ENCODE data around the gene COX7B.
A peak's percentile ranks its signal among the peaks of the same experiment; 100 is the strongest.

DNA sequence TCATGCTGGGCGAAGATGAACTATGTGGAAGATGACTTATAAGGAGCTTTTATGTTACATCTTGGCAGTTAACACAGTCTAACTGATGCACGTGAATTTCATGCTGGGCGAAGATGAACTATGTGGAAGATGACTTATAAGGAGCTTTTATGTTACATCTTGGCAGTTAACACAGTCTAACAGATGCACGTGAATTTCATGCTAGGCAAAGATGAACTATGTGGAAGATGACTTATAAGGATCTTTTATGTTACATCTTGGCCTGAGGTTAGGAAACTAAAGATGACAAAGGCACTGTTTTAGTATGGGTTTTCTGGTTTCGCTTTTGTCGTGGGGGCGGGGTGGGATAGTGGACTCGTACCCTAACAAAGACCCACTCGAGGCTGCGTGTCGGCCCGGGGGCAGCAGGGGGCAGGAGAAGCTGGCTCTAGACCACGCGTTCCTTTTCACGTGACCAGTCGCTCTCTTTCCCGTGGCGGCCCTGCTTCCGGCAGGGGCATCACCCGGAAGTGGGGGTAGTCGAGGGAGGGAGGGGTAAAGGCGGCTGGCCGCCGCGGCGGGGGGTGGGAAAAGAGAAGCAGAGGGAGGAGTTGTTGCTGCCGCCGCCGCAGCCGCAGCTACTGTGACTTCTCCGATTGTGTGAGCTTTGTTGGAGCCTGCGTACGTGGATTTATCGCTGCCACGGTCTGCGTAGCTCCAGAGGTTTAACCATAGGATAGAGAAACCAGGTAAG, 11.0 kb downstream of the COX7B start, which contains the start of gene ATP7A:
- TF ChIP-seq, protein P1, sequence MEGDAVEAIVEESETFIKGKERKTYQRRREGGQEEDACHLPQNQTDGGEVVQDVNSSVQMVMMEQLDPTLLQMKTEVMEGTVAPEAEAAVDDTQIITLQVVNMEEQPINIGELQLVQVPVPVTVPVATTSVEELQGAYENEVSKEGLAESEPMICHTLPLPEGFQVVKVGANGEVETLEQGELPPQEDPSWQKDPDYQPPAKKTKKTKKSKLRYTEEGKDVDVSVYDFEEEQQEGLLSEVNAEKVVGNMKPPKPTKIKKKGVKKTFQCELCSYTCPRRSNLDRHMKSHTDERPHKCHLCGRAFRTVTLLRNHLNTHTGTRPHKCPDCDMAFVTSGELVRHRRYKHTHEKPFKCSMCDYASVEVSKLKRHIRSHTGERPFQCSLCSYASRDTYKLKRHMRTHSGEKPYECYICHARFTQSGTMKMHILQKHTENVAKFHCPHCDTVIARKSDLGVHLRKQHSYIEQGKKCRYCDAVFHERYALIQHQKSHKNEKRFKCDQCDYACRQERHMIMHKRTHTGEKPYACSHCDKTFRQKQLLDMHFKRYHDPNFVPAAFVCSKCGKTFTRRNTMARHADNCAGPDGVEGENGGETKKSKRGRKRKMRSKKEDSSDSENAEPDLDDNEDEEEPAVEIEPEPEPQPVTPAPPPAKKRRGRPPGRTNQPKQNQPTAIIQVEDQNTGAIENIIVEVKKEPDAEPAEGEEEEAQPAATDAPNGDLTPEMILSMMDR (optimal IDR thresholded peaks at IDR 0.05 in 1 of 3, IDR thresholded peaks at IDR 0.05 in 1 of 3, conservative IDR thresholded peaks at IDR 0.05 in 1 of 3; ENCODE audit: extremely low read depth in 1 of 3, insufficient read depth in 2 of 3, low read length in 3 of 3), result peak; percentile 20 to 71 (median 45)
- TF ChIP-seq EZH2 (IDR thresholded peaks at IDR 0.05; ENCODE audit: low read length), result no peak

Measured in keratinocyte (primary cell).